SU-DHL-6 (cell line): ENCODE data around the gene PSTPIP1.

Experiments used
- H2AFZ ChIP-seq: fragments of 200-600 bp; sonication (generic); 2 replicates; pipeline ENCODE4 v1.6.1; 2014; ENCODE audit warnings: low read depth, mild to moderate bottlenecking, moderate library complexity, mixed read lengths, antibody characterized with exemption, low read length; ENCODE audit not compliant: severe bottlenecking
- H3F3A ChIP-seq: fragments of 200-600 bp; shearing (Covaris generic); 2 replicates; pipeline ENCODE4 v1.6.0; 2016; ENCODE audit warnings: antibody characterized with exemption, mild to moderate bottlenecking; ENCODE audit not compliant: insufficient read depth
- H3K27ac ChIP-seq: fragments of 200-600 bp; sonication (generic); 2 replicates; pipeline ENCODE4 v1.5.1; 2016; ENCODE audit warnings: low read depth, mild to moderate bottlenecking, low read length, moderate library complexity, mixed read lengths
- H3K27me3 ChIP-seq: fragments of 200-600 bp; sonication (generic), shearing (Covaris generic); 2 replicates; pipeline ENCODE4 v1.6.0; 2014; ENCODE audit warnings: mild to moderate bottlenecking, low read length
- H3K36me3 ChIP-seq: fragments of 200-600 bp; sonication (generic); 2 replicates; pipeline ENCODE4 v1.6.1; 2014; ENCODE audit warnings: mild to moderate bottlenecking, low read length, mixed read lengths
- H3K4me2 ChIP-seq: fragments of 300-600, 200-600 bp; shearing (Covaris generic), sonication (generic); 2 replicates; pipeline ENCODE4 v1.6.0; 2014; ENCODE audit warnings: low read length, low read depth, mild to moderate bottlenecking; ENCODE audit not compliant: poor library complexity, severe bottlenecking
- H3K4me3 ChIP-seq: fragments of 200-600 bp; sonication (generic); 2 replicates; pipeline ENCODE4 v1.5.1; 2014; ENCODE audit warnings: antibody characterized with exemption, low read length, mild to moderate bottlenecking, mixed read lengths; ENCODE audit not compliant: insufficient read depth, poor library complexity, severe bottlenecking
- H3K79me2 ChIP-seq: fragments of 200-600 bp; sonication (generic); 2 replicates; pipeline ENCODE4 v1.6.1; 2014; ENCODE audit warnings: mild to moderate bottlenecking, low read length, moderate library complexity; ENCODE audit not compliant: insufficient read depth
- H3K9ac ChIP-seq: fragments of 200-600 bp; sonication (generic); 2 replicates; pipeline ENCODE4 v1.7.0; 2014; ENCODE audit warnings: mild to moderate bottlenecking, low read length
- H3K9me2 ChIP-seq: fragments of 200-600 bp; sonication (generic); replicated peaks from 2 replicates; pipeline ENCODE4 v1.6.1; 2014; ENCODE audit warnings: low read length; ENCODE audit not compliant: insufficient read depth
- H3K9me3 ChIP-seq: fragments of 200-600 bp; sonication (generic); 2 replicates; pipeline ENCODE4 v1.6.1; 2014; ENCODE audit warnings: low read length, mixed read lengths; ENCODE audit not compliant: insufficient read depth
- H4K20me1 ChIP-seq: fragments of 200-600 bp; sonication (generic); 2 replicates; pipeline ENCODE4 v1.6.1; 2014; ENCODE audit warnings: low read depth, mild to moderate bottlenecking, antibody characterized with exemption, low read length, moderate library complexity, mixed read lengths
- EZH2phosphoT487 ChIP-seq: fragments of 200-600 bp; sonication (generic), shearing (Covaris generic); conservative IDR thresholded peaks from 2 replicates; pipeline ENCODE4 v1.6.1; 2018; ENCODE audit warnings: mild to moderate bottlenecking, antibody characterized with exemption, low read length, moderate library complexity, mixed read lengths
- TF ChIP-seq, protein P1 (sequence below): fragments of 200-600 bp; sonication (generic); IDR thresholded peaks from one replicate; pipeline ENCODE4 v1.5.1; 2017; ENCODE audit warnings: antibody characterized with exemption, mild to moderate bottlenecking, low read length, moderate library complexity; ENCODE audit not compliant: insufficient read depth, poor library complexity, severe bottlenecking

Gene PSTPIP1

DNA sequence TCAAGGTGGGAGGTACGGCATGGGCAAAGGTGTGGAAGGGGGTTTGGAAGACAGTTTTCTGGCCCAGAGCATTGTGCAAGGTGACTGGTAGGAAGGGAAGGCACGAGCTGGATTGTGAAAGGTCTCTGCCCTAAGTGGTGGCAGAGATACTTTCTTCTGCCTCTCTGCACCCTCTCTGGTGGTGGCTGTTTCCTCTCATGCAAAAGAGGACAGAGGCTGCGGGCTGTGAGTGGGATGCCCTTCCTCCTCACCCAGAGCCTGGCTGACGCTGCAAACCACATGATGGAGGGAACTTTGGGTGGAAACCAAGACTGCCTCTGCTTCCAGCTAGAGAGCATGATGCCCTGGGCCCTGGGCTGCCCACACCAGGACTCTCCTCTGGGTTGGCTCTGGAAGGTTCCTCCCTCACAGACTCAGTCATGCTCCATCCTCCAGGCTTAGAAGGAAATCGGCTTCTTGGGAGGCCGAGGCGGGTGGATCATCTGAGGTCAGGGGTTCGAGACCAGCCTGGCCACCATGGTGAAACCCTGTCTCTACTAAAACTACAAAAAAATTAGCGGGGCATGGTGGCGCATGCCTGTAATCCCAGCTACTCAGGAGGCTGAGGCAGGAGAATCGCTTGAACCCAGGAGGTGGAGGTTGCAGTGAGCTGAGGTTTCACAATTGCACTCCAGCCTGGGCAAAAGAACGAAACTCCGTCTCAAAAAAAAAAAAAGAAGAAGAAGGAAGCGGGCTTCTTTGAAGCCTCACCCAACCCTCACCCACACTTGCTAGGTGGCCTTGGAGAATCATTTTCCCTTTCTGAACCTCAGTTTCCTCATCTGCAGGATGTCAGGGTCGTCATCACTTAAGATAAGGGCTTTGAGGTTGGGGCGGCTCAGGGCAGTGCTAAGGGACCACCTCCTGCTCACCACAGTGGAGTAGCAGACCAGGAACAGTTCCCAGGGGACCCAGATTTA, 8.3 kb downstream of the PSTPIP1 start:
- Histone ChIP-seq H3F3A (no peaks in the 10 kb centered on the region), H3K79me2 (no peaks in the 10 kb centered on the region), H2AFZ (no peak overlapping the region), H3K9me3 (no peaks in the 10 kb centered on the region), H4K20me1 (no peaks in the 10 kb centered on the region; the same call in 1 of the 2 replicates), H3K9ac (no peak overlapping the region), H3K4me3 (no peak overlapping the region), H3K27ac (no peak overlapping the region), H3K27me3 (no peaks in the 10 kb centered on the region), H3K4me2 (no peak overlapping the region), H3K9me2 (no peaks in the 10 kb centered on the region), H3K36me3 (no peaks in the 10 kb centered on the region)
- TF ChIP-seq EZH2phosphoT487, result no peak
- TF ChIP-seq, protein P1, sequence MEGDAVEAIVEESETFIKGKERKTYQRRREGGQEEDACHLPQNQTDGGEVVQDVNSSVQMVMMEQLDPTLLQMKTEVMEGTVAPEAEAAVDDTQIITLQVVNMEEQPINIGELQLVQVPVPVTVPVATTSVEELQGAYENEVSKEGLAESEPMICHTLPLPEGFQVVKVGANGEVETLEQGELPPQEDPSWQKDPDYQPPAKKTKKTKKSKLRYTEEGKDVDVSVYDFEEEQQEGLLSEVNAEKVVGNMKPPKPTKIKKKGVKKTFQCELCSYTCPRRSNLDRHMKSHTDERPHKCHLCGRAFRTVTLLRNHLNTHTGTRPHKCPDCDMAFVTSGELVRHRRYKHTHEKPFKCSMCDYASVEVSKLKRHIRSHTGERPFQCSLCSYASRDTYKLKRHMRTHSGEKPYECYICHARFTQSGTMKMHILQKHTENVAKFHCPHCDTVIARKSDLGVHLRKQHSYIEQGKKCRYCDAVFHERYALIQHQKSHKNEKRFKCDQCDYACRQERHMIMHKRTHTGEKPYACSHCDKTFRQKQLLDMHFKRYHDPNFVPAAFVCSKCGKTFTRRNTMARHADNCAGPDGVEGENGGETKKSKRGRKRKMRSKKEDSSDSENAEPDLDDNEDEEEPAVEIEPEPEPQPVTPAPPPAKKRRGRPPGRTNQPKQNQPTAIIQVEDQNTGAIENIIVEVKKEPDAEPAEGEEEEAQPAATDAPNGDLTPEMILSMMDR, result no peak

DNA sequence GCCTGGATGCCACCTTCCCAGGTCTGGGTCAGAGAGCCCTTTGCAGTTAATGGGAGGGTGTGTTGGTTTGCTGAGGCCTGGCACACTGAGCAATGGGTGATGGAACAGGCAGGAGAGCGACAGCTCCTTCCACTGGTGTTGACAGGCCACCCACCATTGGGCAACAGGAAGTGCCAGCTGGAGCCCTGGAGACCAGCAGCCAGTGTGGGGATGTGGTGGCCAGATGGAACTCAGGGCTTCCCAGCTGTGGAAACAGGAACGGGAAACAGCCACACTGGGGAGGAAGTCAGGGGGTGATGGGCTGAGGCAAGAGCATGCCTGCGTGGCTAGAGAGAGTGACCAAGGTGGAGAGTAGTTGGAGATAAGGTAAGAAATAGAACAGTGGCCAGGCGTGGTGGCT, 9.3 kb downstream of the PSTPIP1 start:
- Histone ChIP-seq H3K27ac (no peak overlapping the region), H3K4me2 (no peak overlapping the region), H2AFZ (no peak overlapping the region)

DNA sequence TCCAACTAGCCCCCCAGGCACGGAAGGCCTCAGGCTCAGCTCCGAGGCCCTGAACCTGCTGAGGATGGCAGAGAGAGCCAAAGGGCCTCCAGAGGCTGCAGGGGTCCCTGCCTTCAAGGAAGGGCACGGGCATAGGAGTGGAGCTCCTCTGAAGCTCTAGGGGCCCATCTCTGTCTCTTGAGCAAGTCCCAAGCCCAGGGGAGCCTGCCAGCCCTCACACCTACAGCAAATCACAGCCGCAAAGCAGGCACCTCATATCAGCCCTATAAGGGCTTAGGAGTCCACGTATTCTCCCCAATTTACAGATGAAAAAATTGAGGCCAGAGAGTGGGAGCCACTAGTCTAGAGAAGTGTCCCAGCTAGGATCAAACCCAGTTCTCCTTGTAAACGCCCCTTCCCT, 14.2 kb downstream of the PSTPIP1 start:
- Histone ChIP-seq H3K79me2 (no peaks in the 10 kb centered on the region), H3K4me3 (no peak overlapping the region), H3K27me3 (no peaks in the 10 kb centered on the region), H3K4me2 (no peak overlapping the region), H3K9ac (no peak overlapping the region), H3K9me3 (no peaks in the 10 kb centered on the region), H3F3A (no peaks in the 10 kb centered on the region), H4K20me1 (no peaks in the 10 kb centered on the region), H3K36me3 (no peaks in the 10 kb centered on the region), H3K27ac (no peak overlapping the region), H2AFZ (no peak overlapping the region), H3K9me2 (no peaks in the 10 kb centered on the region)
- TF ChIP-seq, protein P1, result no peak
- TF ChIP-seq EZH2phosphoT487, result no peak

More for the DNA sequence above, 9.3 kb downstream of the PSTPIP1 start:
- Histone ChIP-seq H3K4me3 (no peak overlapping the region), H3K79me2 (no peaks in the 10 kb centered on the region), H3K9me3 (no peaks in the 10 kb centered on the region), H3K9me2 (no peaks in the 10 kb centered on the region), H4K20me1 (no peaks in the 10 kb centered on the region; the same call in 1 of the 2 replicates), H3F3A (no peaks in the 10 kb centered on the region), H3K27me3 (no peaks in the 10 kb centered on the region), H3K36me3 (no peaks in the 10 kb centered on the region), H3K9ac (no peak overlapping the region)
- TF ChIP-seq EZH2phosphoT487, result no peak
- TF ChIP-seq, protein P1, result no peak
